ENCODE results near the gene ACSS1. TPM values are rescaled to one million over a fixed set of nuclear protein-coding genes. Genes with fewer than 3 reads are reported as not detected.

Gene ACSS1
- total RNA-seq, 1 donor from 2014 or later = not detected

- Mint-ChIP-seq H3K27me3 (ENCODE audit: insufficient read depth, low read depth) (peaks cover 16% of the 10 kb centered on the region), H3K4me1 (peaks cover 39% of the 10 kb centered on the region), H3K36me3 (no peaks in the 10 kb centered on the region), H3K4me3 (peak overlapping the region; percentile 33), H3K27ac (no peak overlapping the region), H3K9me3 (no peaks in the 10 kb centered on the region)
- no peak overlapping the region for H3K9ac ChIP-seq
- H2AFZ ChIP-seq (replicated peaks) = no peak overlapping the region
- no peaks in the 10 kb centered on the region for H3K9me3 ChIP-seq (ENCODE audit: low read depth)
- peaks cover 11% of the 10 kb centered on the region for H4K20me1 ChIP-seq (ENCODE audit: low read depth)
- H3K27me3 ChIP-seq = peaks cover 64% of the 10 kb centered on the region
- peaks cover 25% of the 10 kb centered on the region for H3K79me2 ChIP-seq (ENCODE audit: low read depth)
- no peaks in the 10 kb centered on the region for H3F3A ChIP-seq (ENCODE audit: low read depth)
- H3K27ac ChIP-seq = no peak overlapping the region
- H3K4me1 ChIP-seq = peaks cover 13% of the 10 kb centered on the region
- H3K4me3 ChIP-seq = no peak overlapping the region
- no peak for TF ChIP-seq EZH2phosphoT487 (IDR thresholded peaks at IDR 0.05)
- peak; percentile 22 for TF ChIP-seq EZH2 (IDR thresholded peaks at IDR 0.05)
- TF ChIP-seq, protein P1, sequence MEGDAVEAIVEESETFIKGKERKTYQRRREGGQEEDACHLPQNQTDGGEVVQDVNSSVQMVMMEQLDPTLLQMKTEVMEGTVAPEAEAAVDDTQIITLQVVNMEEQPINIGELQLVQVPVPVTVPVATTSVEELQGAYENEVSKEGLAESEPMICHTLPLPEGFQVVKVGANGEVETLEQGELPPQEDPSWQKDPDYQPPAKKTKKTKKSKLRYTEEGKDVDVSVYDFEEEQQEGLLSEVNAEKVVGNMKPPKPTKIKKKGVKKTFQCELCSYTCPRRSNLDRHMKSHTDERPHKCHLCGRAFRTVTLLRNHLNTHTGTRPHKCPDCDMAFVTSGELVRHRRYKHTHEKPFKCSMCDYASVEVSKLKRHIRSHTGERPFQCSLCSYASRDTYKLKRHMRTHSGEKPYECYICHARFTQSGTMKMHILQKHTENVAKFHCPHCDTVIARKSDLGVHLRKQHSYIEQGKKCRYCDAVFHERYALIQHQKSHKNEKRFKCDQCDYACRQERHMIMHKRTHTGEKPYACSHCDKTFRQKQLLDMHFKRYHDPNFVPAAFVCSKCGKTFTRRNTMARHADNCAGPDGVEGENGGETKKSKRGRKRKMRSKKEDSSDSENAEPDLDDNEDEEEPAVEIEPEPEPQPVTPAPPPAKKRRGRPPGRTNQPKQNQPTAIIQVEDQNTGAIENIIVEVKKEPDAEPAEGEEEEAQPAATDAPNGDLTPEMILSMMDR (IDR thresholded peaks at IDR 0.05) = peak; percentile 93
- DNase-seq (ENCODE audit: low spot score) = peak; percentile 84
- no peaks in the 10 kb centered on the region for H3K36me3 ChIP-seq
- H3K4me2 ChIP-seq = no peak overlapping the region
Measured at GRCh38 chr20:24994470-24995368, 63.2 kb downstream of the ACSS1 start.

GRCh38 chr20:24994186-24994465, 63.8 kb downstream of the ACSS1 start:
- no peak overlapping the region for H3K27ac ChIP-seq
- no peaks in the 10 kb centered on the region for H3K36me3 ChIP-seq
- no peak overlapping the region for H3K27ac Mint-ChIP-seq
- H4K20me1 ChIP-seq (ENCODE audit: low read depth) = peaks cover 11% of the 10 kb centered on the region
- no peaks in the 10 kb centered on the region for H3K9me3 ChIP-seq (ENCODE audit: low read depth)
- H3K27me3 ChIP-seq = peaks cover 58% of the 10 kb centered on the region
- H3K9me3 Mint-ChIP-seq = no peaks in the 10 kb centered on the region
- peak overlapping the region; percentile 12 for H3K4me3 Mint-ChIP-seq
- no peak overlapping the region for H2AFZ ChIP-seq (replicated peaks)
- H3K79me2 ChIP-seq (ENCODE audit: low read depth) = peaks cover 31% of the 10 kb centered on the region
- H3K27me3 Mint-ChIP-seq (ENCODE audit: insufficient read depth, low read depth) = peaks cover 11% of the 10 kb centered on the region
- TF ChIP-seq, protein P1 (IDR thresholded peaks at IDR 0.05) = no peak
- TF ChIP-seq EZH2 (IDR thresholded peaks at IDR 0.05) (no peak), EZH2phosphoT487 (IDR thresholded peaks at IDR 0.05) (no peak)
- H3K4me2 ChIP-seq = no peak overlapping the region
- H3F3A ChIP-seq (ENCODE audit: low read depth) = no peaks in the 10 kb centered on the region
- H3K4me1 Mint-ChIP-seq = peaks cover 39% of the 10 kb centered on the region
- peaks cover 13% of the 10 kb centered on the region for H3K4me1 ChIP-seq
- no peak overlapping the region for H3K9ac ChIP-seq
- no peaks in the 10 kb centered on the region for H3K36me3 Mint-ChIP-seq
- no peak for DNase-seq (ENCODE audit: low spot score)
- H3K4me3 ChIP-seq = no peak overlapping the region

GRCh38 chr20:24993337-24994185, 64.4 kb downstream of the ACSS1 start:
- Histone ChIP-seq H3K27me3 (peaks cover 52% of the 10 kb centered on the region), H3K9ac (no peak overlapping the region), H3K9me3 (ENCODE audit: low read depth) (no peaks in the 10 kb centered on the region), H3K4me2 (peak overlapping the region; percentile 87), H3F3A (ENCODE audit: low read depth) (no peaks in the 10 kb centered on the region), H3K4me3 (peak overlapping the region; percentile 53), H3K36me3 (no peaks in the 10 kb centered on the region), H3K27ac (no peak overlapping the region), H3K79me2 (ENCODE audit: low read depth) (peaks cover 35% of the 10 kb centered on the region), H4K20me1 (ENCODE audit: low read depth) (peaks cover 11% of the 10 kb centered on the region), H2AFZ (replicated peaks) (no peak overlapping the region), H3K4me1 (peaks cover 13% of the 10 kb centered on the region)
- TF ChIP-seq, protein P1 (IDR thresholded peaks at IDR 0.05) = no peak
- TF ChIP-seq EZH2phosphoT487 (IDR thresholded peaks at IDR 0.05) = no peak
- no peak for TF ChIP-seq EZH2 (IDR thresholded peaks at IDR 0.05)
- Mint-ChIP-seq H3K27ac (no peak overlapping the region), H3K27me3 (ENCODE audit: insufficient read depth, low read depth) (peaks cover 10% of the 10 kb centered on the region), H3K9me3 (no peaks in the 10 kb centered on the region), H3K4me3 (peak overlapping the region; percentile 98), H3K36me3 (no peaks in the 10 kb centered on the region), H3K4me1 (peaks cover 39% of the 10 kb centered on the region)
- no peak for DNase-seq (ENCODE audit: low spot score)

All from neural progenitor cell (in vitro differentiated cells).